Esophagus muscularis mucosa (tissue), 4 donors: ENCODE data around the gene BEND6. TPM values are rescaled to one million over a fixed set of nuclear protein-coding genes. Genes with fewer than 3 reads are reported as not detected.
"Not testable (repeated sequence)": the region's sequence is repeated elsewhere in the genome, so short reads cannot be mapped to it uniquely, and the experiment has no call there.

Experiments used
- DNase-seq: peaks from one replicate; pipeline ENCODE4 v3.0.0-alpha.2; 2017; ENCODE audit errors: extremely low spot score
- H3K27ac ChIP-seq, 4 donors: fragments of 200-600 bp; sonication (generic); replicated peaks in 1 of 4; 1 replicate in 3 of 4; 2 replicates in 1 of 4; pipeline ENCODE4 v1.5.1; 2016 to 2019; ENCODE audit warnings: mild to moderate bottlenecking in 1 of 4
- H3K27me3 ChIP-seq, 4 donors: fragments of 200-600 bp; sonication (generic); one replicate each; pipeline versions ENCODE4 v1.5.1 to v1.6.0; 2016 to 2019
- H3K36me3 ChIP-seq, 4 donors: fragments of 200-600 bp; sonication (generic); one replicate each; pipeline ENCODE4 v1.5.1; 2016 to 2019
- H3K4me1 ChIP-seq, 4 donors: fragments of 200-600 bp; sonication (generic); one replicate each; pipeline ENCODE4 v1.5.1; 2016 to 2019
- H3K4me3 ChIP-seq, 4 donors: fragments of 200-600 bp; sonication (generic); 1 replicate in 2 of 4; 2 replicates in 2 of 4; pipeline ENCODE4 v1.5.1; 2016 to 2019; ENCODE audit warnings: mild to moderate bottlenecking in 4 of 4, moderate library complexity in 1 of 4
- H3K9me3 ChIP-seq, 4 donors: fragments of 200-600 bp; sonication (generic); 1 replicate in 3 of 4; 2 replicates in 1 of 4; pipeline ENCODE4 v1.5.1; 2016 to 2019
- EP300 ChIP-seq: sonication (generic); formaldehyde crosslinking; IDR thresholded peaks from one replicate; pipeline ENCODE4 v1.6.1; 2017; ENCODE audit warnings: antibody characterized with exemption
- POLR2A ChIP-seq: fragments of 450-650 bp; IDR thresholded peaks from one replicate; pipeline ENCODE4 v1.6.1; 2017; ENCODE audit warnings: antibody characterized with exemption, moderate library complexity, mild to moderate bottlenecking, low read depth
- POLR2AphosphoS5 ChIP-seq, 2 donors: sonication (generic); formaldehyde crosslinking; IDR thresholded peaks; one replicate each; pipeline ENCODE4 v1.6.1; 2017; ENCODE audit warnings: antibody characterized with exemption in 2 of 2
- WGBS: methylation state at CpG from one replicate; pipeline ENCODE4 v1.1.5; 2018; 5-methylcytosine and 5-hydroxymethylcytosine counted together
- intact Hi-C: fragments of 100-400 bp; cut with DNase I; formaldehyde crosslinking; loops from one replicate; pipeline ENCODE4 v1.15.1; 2023
- total RNA-seq, 4 donors: library from RNA; depleted of rRNA; stranded (reverse); fragments of >200 nt; gene quantifications; one replicate each; pipeline versions ENCODE4 v1.1.0 to v1.2.1, GENCODE V29; 2016
- TF ChIP-seq, protein P1 (sequence below), 3 experiments: fragments of 200-600 bp in 2 of 3; fragments of 450-650 bp in 1 of 3; sonication (generic) in 2 of 3; IDR thresholded peaks; one replicate each; pipeline ENCODE4 v1.5.1; 2017 to 2019; ENCODE audit warnings: antibody characterized with exemption in 3 of 3, mild to moderate bottlenecking in 2 of 3, moderate library complexity in 1 of 3

BEND6 gene
- total RNA-seq, 4 donors from 2014 or later = 0.45 to 1.7 (median 1.5) TPM

GRCh38 chr6:57004292-57004691 is 49.4 kb downstream of the BEND6 start:
- 97% methylated on average over 14 of the region's 14 CpGs for WGBS
- TF ChIP-seq POLR2AphosphoS5 (IDR thresholded peaks at IDR 0.05) (no peak), EP300 (no peak), POLR2A (no peak)
- TF ChIP-seq, protein P1, sequence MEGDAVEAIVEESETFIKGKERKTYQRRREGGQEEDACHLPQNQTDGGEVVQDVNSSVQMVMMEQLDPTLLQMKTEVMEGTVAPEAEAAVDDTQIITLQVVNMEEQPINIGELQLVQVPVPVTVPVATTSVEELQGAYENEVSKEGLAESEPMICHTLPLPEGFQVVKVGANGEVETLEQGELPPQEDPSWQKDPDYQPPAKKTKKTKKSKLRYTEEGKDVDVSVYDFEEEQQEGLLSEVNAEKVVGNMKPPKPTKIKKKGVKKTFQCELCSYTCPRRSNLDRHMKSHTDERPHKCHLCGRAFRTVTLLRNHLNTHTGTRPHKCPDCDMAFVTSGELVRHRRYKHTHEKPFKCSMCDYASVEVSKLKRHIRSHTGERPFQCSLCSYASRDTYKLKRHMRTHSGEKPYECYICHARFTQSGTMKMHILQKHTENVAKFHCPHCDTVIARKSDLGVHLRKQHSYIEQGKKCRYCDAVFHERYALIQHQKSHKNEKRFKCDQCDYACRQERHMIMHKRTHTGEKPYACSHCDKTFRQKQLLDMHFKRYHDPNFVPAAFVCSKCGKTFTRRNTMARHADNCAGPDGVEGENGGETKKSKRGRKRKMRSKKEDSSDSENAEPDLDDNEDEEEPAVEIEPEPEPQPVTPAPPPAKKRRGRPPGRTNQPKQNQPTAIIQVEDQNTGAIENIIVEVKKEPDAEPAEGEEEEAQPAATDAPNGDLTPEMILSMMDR (IDR thresholded peaks at IDR 0.05) = no peak
- Histone ChIP-seq H3K27ac (no peak overlapping the region), H3K36me3 (no peaks in the 10 kb centered on the region), H3K9me3 (peaks cover 0 to 2% (median 0%) of the 10 kb centered on the region in 4 donors), H3K27me3 (no peaks in the 10 kb centered on the region), H3K4me1 (no peaks in the 10 kb centered on the region), H3K4me3 (no peak overlapping the region)
- intact Hi-C loops = no loop called here
- no peak for DNase-seq

GRCh38 chr6:57006101-57006500 is 51.2 kb downstream of the BEND6 start:
- WGBS = 70% methylated on average over 3 of the region's 3 CpGs
- no peak overlapping the region for H3K27ac ChIP-seq
- DNase-seq = no peak
- H3K36me3 ChIP-seq = no peaks in the 10 kb centered on the region
- H3K27me3 ChIP-seq = no peaks in the 10 kb centered on the region
- H3K9me3 ChIP-seq = no peaks in the 10 kb centered on the region
- no peaks in the 10 kb centered on the region for H3K4me1 ChIP-seq
- no peak for TF ChIP-seq POLR2A
- TF ChIP-seq, protein P1 (IDR thresholded peaks at IDR 0.05) = no peak
- TF ChIP-seq EP300 = no peak
- TF ChIP-seq POLR2AphosphoS5 (IDR thresholded peaks at IDR 0.05) = no peak
- H3K4me3 ChIP-seq = no peak overlapping the region
- intact Hi-C loops = no loop called here

DNA sequence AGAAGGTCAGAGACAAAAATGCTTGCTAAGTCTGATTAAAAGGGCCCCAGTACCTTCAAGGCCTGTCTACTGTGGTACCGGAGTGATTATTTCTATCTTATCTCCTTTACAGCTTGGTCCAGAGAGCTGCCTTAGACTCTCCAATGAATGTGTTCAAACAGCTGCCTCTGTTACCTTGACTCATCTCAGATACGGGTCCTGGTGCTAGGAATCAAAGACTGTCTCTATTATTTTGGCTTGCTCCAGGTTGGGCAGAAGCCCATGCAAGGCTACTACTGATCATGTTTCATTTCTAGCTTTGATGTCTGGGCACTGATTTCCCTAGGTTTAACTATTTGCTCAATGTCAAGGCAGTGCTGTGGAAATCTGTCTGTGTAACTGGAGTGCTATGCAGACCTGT is 53.2 kb downstream of the BEND6 start:
- H3K36me3 ChIP-seq, DNase-seq, H3K9me3 ChIP-seq, H3K27me3 ChIP-seq, H3K27ac ChIP-seq, H3K4me3 ChIP-seq, intact Hi-C loops, H3K4me1 ChIP-seq: not testable (repeated sequence)
- 81% methylated on average over 2 of the region's 2 CpGs for WGBS

- no peaks in the 10 kb centered on the region for H3K36me3 ChIP-seq
- no peaks in the 10 kb centered on the region for H3K9me3 ChIP-seq
- no peak overlapping the region for H3K4me3 ChIP-seq
- intact Hi-C loops = no loop called here
- H3K27ac ChIP-seq = no peak overlapping the region
- 45% methylated on average over 4 of the region's 4 CpGs for WGBS
- TF ChIP-seq EP300 (no peak), POLR2A (no peak), POLR2AphosphoS5 (IDR thresholded peaks at IDR 0.05) (no peak)
- TF ChIP-seq, protein P1 (IDR thresholded peaks at IDR 0.05) = no peak
- DNase-seq = no peak
- H3K4me1 ChIP-seq = peaks cover 0 to 5% (median 0%) of the 10 kb centered on the region in 4 donors
- H3K27me3 ChIP-seq = no peaks in the 10 kb centered on the region
These were observed 58.6 kb downstream of the BEND6 start for GRCh38 chr6:57013521-57013926.

- no peaks in the 10 kb centered on the region for H3K27me3 ChIP-seq
- H3K9me3 ChIP-seq = no peaks in the 10 kb centered on the region
- intact Hi-C loops = no loop called here
- H3K4me3 ChIP-seq = no peak overlapping the region
- H3K4me1 ChIP-seq = peaks cover 0 to 5% (median 0%) of the 10 kb centered on the region in 4 donors
- H3K27ac ChIP-seq = no peak overlapping the region
- 82% methylated on average over 3 of the region's 3 CpGs for WGBS
- TF ChIP-seq, protein P1 (IDR thresholded peaks at IDR 0.05) = no peak
- TF ChIP-seq POLR2A = no peak
- TF ChIP-seq POLR2AphosphoS5 (IDR thresholded peaks at IDR 0.05) = no peak
- no peak for TF ChIP-seq EP300
- no peaks in the 10 kb centered on the region for H3K36me3 ChIP-seq
- DNase-seq = no peak
These were observed 62.2 kb downstream of the BEND6 start for GRCh38 chr6:57017069-57017468.
